Mesothelial cell of epicardium (in vitro differentiated cells): Measurements from ENCODE around the gene MAP3K8. TPM values are rescaled to one million over a fixed set of nuclear protein-coding genes. Genes with fewer than 3 reads are reported as not detected.
A peak's percentile ranks its signal among the peaks of the same experiment; 100 is the strongest.

ENCODE experiments used
- DNase-seq, 2 experiments: peaks; one replicate each; pipeline ENCODE4 v3.0.0; 2021; ENCODE audit warnings: low spot score in 2 of 2; ENCODE audit not compliant: unreplicated experiment in 2 of 2
- H3K27ac Mint-ChIP-seq: 2 replicates; pipeline ENCODE4 v1.8.0; 2021; ENCODE audit warnings: mixed read lengths
- H3K27me3 Mint-ChIP-seq: 2 replicates; pipeline ENCODE4 v1.8.0; 2021; ENCODE audit warnings: low read depth, mixed read lengths
- H3K36me3 Mint-ChIP-seq: 2 replicates; pipeline ENCODE4 v1.8.0; 2021; ENCODE audit warnings: mixed read lengths
- H3K4me1 Mint-ChIP-seq: 2 replicates; pipeline ENCODE4 v1.8.0; 2021; ENCODE audit warnings: mixed read lengths
- H3K4me3 Mint-ChIP-seq: 2 replicates; pipeline ENCODE4 v1.8.0; 2021; ENCODE audit warnings: mild to moderate bottlenecking, moderate library complexity, mixed read lengths
- H3K9me3 Mint-ChIP-seq: 2 replicates; pipeline ENCODE4 v1.8.0; 2021; ENCODE audit warnings: mixed read lengths
- total RNA-seq: library from RNA; stranded (reverse); gene quantifications from 3 replicates; pipeline ENCODE4 v1.2.1, GENCODE V29; 2021
- TF ChIP-seq, protein P1 (sequence below): fragments of 200-600 bp; sonication (generic); IDR thresholded peaks from one replicate; pipeline ENCODE4 v1.5.0; 2021; ENCODE audit warnings: antibody characterized with exemption; ENCODE audit not compliant: unreplicated experiment

The MAP3K8 gene
- total RNA-seq, 1 donor from 2014 or later: 25.0 TPM

- H3K27me3 Mint-ChIP-seq: peaks cover 4% of the 10 kb centered on the region
- no peaks in the 10 kb centered on the region for H3K9me3 Mint-ChIP-seq
- no peaks in the 10 kb centered on the region for H3K36me3 Mint-ChIP-seq
- TF ChIP-seq, protein P1, sequence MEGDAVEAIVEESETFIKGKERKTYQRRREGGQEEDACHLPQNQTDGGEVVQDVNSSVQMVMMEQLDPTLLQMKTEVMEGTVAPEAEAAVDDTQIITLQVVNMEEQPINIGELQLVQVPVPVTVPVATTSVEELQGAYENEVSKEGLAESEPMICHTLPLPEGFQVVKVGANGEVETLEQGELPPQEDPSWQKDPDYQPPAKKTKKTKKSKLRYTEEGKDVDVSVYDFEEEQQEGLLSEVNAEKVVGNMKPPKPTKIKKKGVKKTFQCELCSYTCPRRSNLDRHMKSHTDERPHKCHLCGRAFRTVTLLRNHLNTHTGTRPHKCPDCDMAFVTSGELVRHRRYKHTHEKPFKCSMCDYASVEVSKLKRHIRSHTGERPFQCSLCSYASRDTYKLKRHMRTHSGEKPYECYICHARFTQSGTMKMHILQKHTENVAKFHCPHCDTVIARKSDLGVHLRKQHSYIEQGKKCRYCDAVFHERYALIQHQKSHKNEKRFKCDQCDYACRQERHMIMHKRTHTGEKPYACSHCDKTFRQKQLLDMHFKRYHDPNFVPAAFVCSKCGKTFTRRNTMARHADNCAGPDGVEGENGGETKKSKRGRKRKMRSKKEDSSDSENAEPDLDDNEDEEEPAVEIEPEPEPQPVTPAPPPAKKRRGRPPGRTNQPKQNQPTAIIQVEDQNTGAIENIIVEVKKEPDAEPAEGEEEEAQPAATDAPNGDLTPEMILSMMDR: no peak
- H3K4me1 Mint-ChIP-seq: peaks cover 9% of the 10 kb centered on the region
- no peak for DNase-seq
- H3K4me3 Mint-ChIP-seq: no peak overlapping the region
- no peak overlapping the region for H3K27ac Mint-ChIP-seq
These were observed 43.8 kb upstream of the MAP3K8 start for GRCh38 chr10:30390207-30390606.

DNA sequence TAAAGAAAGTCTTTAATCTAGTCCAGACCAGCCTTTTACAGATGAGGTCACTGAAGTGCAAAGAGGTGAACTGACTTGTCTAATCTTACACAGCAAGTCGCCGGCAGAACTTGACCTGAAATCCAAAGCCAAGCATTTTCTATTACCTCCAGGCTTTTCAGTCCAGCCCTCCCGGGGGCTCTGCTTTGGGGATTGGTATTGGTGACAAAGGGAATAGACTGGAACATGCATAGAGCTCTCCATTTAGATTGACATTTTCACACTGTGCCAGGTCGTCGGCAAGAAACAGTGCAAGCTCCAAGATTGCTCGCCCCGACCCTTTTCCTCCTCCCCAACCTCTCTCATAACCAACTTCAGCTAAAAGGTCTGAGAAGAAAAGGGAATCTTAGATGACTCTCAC lies 42.7 kb upstream of the MAP3K8 start:
- peaks cover 4% of the 10 kb centered on the region for H3K27me3 Mint-ChIP-seq

GRCh38 chr10:30392564-30392990 lies 41.4 kb upstream of the MAP3K8 start:
- no peaks in the 10 kb centered on the region for H3K9me3 Mint-ChIP-seq
- TF ChIP-seq, protein P1: peak; percentile 85
- peaks cover 14% of the 10 kb centered on the region for H3K4me1 Mint-ChIP-seq
- no peak overlapping the region for H3K27ac Mint-ChIP-seq
- H3K36me3 Mint-ChIP-seq: no peaks in the 10 kb centered on the region
- DNase-seq: peak; percentile 58 to 85
- peaks cover 2% of the 10 kb centered on the region for H3K27me3 Mint-ChIP-seq
- H3K4me3 Mint-ChIP-seq: peak overlapping the region; percentile 3

More for the DNA sequence above, 42.7 kb upstream of the MAP3K8 start:
- no peak overlapping the region for H3K27ac Mint-ChIP-seq
- TF ChIP-seq, protein P1: no peak
- H3K4me3 Mint-ChIP-seq: no peak overlapping the region
- no peak for DNase-seq
- H3K4me1 Mint-ChIP-seq: peaks cover 9% of the 10 kb centered on the region
- H3K9me3 Mint-ChIP-seq: no peaks in the 10 kb centered on the region
- no peaks in the 10 kb centered on the region for H3K36me3 Mint-ChIP-seq

DNA sequence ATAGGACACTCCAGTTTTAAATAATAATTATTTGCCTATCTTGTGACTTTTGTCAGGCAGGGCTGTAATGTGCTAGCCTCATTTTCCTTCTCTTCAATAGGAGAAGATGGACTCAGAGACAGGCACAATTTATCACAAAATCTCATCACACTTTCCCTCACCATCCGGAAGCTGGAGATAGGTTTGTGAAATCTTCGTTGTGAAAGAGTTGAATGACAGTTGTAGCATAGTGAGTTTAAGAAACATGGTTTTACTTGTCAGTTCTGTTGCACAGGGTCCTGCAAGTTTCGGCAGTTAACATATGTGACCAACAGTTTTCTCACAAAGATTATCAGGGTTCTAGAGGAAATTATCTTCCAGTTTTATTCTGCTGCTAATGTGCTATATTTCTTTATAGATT lies 37.7 kb upstream of the MAP3K8 start:
- no peaks in the 10 kb centered on the region for H3K9me3 Mint-ChIP-seq
- no peak overlapping the region for H3K27ac Mint-ChIP-seq
- H3K4me3 Mint-ChIP-seq: no peak overlapping the region
- TF ChIP-seq, protein P1: no peak
- H3K36me3 Mint-ChIP-seq: no peaks in the 10 kb centered on the region
- peaks cover 14% of the 10 kb centered on the region for H3K4me1 Mint-ChIP-seq
- no peak for DNase-seq
- H3K27me3 Mint-ChIP-seq: peaks cover 2% of the 10 kb centered on the region

DNA sequence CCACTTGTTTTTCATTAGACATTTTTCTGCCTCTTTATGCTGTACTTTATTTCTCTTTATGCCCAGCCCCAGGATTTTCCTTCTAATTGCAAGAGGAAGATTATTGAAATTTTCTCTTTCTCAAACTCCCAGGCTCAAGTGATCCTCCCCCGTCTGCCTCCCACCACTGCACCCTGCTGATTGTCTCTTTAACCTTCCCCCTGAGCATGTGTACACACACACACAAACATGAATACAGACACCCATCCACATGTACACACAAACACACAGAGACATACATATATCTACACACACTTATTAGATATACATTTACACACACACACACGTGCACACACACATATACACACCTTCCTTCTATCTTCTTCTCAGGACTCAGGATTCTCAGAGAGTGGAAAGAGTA lies 37.3 kb upstream of the MAP3K8 start:
- Mint-ChIP-seq H3K27ac (no peak overlapping the region), H3K36me3 (no peaks in the 10 kb centered on the region), H3K4me3 (no peak overlapping the region), H3K4me1 (peaks cover 12% of the 10 kb centered on the region), H3K9me3 (no peaks in the 10 kb centered on the region), H3K27me3 (peaks cover 2% of the 10 kb centered on the region)
- no peak for DNase-seq
- TF ChIP-seq, protein P1: no peak

DNA sequence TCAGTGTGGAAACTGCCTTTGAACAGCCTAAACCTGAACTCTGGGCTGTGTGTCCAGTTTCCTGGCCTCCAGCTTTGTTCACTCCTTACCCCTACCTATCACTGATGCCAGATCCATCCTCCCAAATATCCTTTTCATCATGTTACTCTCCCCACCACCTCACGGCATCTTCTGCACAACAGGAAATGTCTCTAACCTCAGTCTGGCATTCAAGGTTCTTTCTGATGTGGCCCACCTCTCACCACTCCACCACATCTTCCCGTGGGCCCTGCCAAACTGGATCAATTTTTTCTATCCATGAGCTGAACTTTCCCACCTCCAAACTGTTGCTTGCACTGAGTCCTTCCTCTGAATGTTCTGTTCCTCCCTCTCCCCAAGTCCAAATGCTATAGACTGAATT lies 35.8 kb upstream of the MAP3K8 start:
- H3K4me3 Mint-ChIP-seq: no peak overlapping the region
- H3K36me3 Mint-ChIP-seq: no peaks in the 10 kb centered on the region
- no peaks in the 10 kb centered on the region for H3K27me3 Mint-ChIP-seq
- no peak for DNase-seq
- H3K9me3 Mint-ChIP-seq: no peaks in the 10 kb centered on the region
- H3K27ac Mint-ChIP-seq: no peak overlapping the region
- TF ChIP-seq, protein P1: no peak
- H3K4me1 Mint-ChIP-seq: peaks cover 5% of the 10 kb centered on the region
